RPMI7951 (cell line): ENCODE measurements around the gene PKP2. TPM values are rescaled to one million over a fixed set of nuclear protein-coding genes. Genes with fewer than 3 reads are reported as not detected.

Experiments
- DNase-seq: peaks from one replicate; pipeline ENCODE4 v3.0.0-alpha.2; 2012; ENCODE audit warnings: low read depth
- total RNA-seq: library from RNA; depleted of rRNA; stranded (reverse); fragments of >200 nt; shearing (Covaris generic); gene quantifications from 2 replicates; pipeline ENCODE4 v1.2.3, GENCODE V29; 2014

PKP2 gene
- total RNA-seq, 1 experiment from 2014 or later: not detected

DNA sequence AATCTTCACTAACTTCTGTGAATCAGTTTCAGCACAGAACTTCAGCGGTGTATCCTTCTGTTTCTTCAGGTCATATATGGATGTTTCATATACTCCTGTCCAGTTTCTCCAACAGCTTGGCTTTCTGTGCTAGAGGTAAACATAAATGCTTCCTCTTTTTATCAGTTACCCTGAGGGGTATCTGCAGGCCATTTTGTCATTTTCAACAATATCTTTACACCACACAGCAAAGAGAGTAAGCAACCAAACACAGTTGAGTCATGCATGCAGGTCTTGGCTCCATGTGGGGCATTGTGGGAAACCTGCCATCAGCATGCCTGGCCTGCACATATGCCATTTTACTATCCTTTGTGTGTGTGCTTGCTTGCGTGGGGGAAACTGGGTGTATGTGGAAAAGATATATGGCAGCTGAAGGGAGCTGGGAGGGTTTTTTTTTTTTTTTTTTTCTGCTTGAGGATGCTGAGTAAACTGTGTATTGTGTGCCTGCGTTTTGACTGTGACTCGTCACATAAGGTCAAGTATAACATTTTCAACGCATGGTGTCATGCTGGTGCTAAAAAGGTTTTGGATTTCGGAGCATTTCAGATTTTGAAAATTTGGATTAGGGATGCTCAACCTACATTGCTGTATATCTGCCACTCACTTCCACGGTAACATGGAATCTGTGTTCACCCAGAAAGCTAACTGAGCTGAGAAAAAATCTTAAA, 84.7 kb downstream of the PKP2 start:
- DNase-seq: peak; percentile 1

DNA sequence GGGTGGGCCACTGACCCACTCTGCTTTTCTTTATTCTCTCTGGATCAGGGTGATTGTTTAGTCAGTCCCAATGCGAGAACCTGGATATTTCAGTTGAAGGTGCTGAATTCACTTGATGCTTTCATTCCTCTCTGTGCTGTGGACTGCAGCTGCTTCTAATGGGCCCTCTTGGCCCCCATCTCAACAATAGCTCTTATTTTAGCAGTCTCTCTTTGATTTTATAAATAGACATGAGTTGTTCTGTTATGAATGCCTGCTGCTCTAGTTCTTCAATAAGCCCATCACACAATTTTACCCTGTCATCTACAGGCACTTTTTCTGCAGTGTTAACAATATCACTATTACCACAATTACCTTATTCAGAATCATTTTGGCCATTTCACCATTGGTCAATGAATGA, 86.7 kb downstream of the PKP2 start:
- DNase-seq: no peak

DNA sequence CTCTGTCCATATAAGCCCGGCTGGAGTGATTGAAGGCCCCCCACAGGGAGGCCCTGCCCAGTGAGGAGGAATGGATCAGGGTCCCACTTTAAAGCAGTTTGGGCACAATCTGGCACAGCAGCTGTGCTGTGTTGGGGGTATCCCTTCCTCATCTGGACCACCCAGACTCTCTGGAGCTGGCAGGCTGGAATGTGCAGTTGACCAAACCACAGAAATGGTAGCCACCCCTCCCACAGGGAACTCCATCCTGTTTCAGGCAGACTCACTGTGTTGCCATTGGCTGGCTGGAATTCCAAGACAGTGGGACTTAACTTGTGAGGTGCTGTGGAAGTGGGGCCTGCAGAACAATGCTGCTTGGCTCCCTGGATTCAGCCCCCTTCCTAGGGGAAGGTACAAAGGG, 87.4 kb downstream of the PKP2 start:
- DNase-seq: no peak

DNA sequence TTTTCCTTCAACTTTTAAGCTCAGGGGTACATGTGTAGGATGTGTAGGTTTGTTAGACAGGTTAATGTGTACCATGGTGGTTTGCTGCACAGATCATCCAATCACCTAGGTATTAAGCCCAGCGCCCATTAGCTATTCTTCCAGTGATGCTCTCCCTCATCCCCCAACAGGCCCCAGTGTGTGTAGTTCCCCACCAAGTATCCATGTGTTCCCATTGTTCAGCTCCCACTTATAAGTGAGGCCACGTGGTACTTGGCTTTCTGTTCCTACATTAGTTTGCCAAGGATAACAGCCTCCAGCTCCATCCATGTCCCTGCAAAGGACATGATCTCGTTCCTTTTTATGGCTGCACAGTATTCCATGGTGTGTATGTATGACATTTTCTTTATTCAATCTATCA, 92.3 kb downstream of the PKP2 start:
- no peak for DNase-seq

- no peak for DNase-seq
Observed at GRCh38 chr12:32801269-32801980, 95.2 kb downstream of the PKP2 start.

GRCh38 chr12:32794281-32794680, 102.3 kb downstream of the PKP2 start:
- no peak for DNase-seq

DNA sequence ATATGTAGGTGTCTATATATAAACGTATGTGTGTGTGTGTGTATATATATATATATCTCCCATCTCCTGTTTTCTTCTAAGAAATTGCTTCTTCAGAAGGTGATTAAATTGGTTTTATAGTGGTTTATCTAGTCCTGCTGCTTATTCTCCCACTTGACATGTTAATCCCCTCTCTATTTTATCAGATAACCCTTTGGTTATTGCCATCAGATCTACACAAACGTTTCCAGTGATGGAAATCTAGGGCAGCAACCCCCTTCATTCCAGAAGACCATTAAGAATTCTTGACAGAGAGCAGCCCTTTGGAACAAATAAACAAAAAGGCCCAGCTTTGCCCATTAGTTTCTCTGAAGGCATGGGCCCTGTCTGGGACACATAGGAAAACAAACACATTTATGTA, 106.7 kb downstream of the PKP2 start:
- no peak for DNase-seq

DNA sequence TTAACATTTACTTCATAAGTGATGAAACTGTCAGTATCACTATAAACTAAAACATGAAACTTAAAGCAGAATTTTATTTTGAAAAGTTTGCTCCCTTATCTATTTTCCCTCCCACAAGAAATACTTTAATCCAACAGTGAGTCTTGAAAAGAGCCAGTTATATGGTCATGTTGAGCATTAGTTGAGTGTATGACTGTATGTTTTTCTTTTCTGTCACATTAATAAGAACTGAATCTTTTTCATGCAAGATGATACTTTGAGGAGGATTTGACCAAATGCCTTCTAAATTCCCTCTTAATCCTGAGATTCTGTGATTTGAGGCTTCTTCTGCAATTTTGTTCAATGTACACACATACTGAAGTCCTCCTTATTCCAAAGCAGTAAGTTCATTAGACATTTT, 107.1 kb downstream of the PKP2 start:
- no peak for DNase-seq

GRCh38 chr12:32788405-32788804, 108.2 kb downstream of the PKP2 start:
- no peak for DNase-seq

- DNase-seq: no peak
Observed at GRCh38 chr12:32785557-32785956, 111.0 kb downstream of the PKP2 start.

DNA sequence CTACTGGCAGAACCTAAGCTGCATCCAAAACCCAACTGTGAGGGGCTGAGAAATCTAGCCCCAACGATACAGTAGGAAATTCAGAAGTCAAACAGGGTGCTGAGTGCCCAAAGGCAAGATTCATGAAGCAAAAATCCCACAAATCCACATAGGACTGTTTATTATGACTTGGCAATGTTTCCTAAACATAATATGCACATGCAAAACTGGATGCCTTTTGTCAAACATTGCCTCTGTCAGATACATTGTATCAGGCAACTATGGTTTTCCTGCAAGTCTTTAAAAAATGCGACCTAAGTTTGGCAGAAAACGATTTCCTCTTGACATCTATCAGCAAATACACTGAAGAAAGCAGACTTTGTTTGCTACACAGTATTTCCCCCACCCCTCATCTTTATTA, 113.5 kb downstream of the PKP2 start:
- no peak for DNase-seq

DNA sequence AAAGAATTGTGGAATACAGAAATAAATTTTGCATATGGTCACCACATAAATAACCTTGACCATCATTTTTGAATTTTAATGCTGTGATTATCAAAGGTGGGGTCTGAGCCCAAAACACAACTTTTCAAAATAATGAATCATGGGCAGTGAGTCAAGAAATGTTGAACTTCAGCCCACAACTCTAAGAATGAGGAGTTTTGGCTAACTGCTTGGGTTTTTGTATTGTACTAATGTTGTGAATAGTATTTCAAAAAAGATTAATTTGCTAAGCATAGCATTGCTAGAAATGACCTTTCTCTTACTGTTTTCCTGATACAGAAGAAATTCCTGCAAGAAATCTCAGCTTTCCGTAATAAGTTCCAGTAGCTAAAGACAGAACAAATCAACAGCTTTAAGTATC, 116.5 kb downstream of the PKP2 start:
- DNase-seq: no peak

- no peak for DNase-seq
Observed at GRCh38 chr12:32777691-32778175, 118.8 kb downstream of the PKP2 start.

- DNase-seq: no peak
Observed at GRCh38 chr12:32777159-32777558, 119.4 kb downstream of the PKP2 start.

DNA sequence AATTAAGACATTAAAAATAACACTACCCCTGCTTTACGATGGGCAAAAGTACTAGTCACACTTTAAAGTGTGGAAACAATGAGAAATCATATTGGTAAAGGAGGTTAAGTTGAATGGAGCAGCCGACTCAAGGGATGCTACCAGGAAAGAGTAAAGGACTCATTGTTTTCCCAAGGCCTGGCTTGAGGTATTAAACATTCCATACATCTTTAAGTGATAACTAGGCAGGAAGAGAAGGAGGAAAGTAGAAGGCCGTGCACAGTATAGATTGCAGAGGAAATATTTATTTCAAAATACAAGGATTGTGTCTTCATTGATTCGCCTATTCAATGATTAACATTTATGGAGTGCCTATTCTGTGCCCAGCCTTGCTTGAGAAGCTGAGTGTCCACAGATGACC, 120.3 kb downstream of the PKP2 start:
- no peak for DNase-seq

DNA sequence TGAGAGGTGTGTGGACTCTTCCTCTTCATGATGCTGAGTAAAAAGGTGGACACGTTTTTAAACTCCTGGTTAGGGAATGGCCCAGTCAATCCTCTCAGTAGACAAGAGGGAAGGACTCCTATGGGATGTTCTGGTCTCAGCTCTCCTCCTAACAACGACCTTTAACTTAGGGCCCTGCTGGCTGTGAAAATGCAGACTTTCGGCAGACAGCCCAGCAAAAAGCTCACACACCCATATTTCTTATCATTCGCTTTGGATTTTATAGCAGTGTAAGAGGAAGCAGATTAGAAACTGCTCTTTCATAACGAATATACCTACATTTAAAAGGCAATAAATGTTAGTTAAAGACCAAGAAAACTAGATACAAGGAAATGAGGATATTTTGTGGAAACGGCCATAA, 122.9 kb downstream of the PKP2 start:
- no peak for DNase-seq

- no peak for DNase-seq
Observed at GRCh38 chr12:32770141-32770540, 126.4 kb downstream of the PKP2 start.

- no peak for DNase-seq
Observed at GRCh38 chr12:32768518-32768917, 128.1 kb downstream of the PKP2 start.

DNA sequence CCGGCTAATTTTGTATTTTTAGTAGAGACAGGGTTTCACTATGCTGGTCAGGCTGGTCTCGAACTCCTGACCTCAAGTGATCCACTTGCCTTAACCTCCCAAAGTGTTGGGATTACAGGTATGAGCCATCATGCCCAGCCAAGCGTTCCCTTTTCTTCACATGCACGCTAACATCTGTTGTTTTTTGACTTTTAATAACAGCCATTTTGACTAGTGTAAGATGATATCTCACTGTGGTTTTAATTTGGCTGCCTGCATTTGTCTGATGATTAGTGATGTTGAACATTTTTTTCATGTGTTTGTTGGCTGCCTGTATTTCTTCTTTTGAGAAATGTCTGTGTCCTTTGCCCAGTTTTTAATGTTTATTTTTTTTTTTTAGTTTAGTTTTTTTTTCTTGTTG, 130.7 kb downstream of the PKP2 start:
- peak; percentile 15 for DNase-seq

GRCh38 chr12:32761716-32762115, 134.9 kb downstream of the PKP2 start:
- no peak for DNase-seq

GRCh38 chr12:32757157-32757556, 139.4 kb downstream of the PKP2 start:
- no peak for DNase-seq

DNA sequence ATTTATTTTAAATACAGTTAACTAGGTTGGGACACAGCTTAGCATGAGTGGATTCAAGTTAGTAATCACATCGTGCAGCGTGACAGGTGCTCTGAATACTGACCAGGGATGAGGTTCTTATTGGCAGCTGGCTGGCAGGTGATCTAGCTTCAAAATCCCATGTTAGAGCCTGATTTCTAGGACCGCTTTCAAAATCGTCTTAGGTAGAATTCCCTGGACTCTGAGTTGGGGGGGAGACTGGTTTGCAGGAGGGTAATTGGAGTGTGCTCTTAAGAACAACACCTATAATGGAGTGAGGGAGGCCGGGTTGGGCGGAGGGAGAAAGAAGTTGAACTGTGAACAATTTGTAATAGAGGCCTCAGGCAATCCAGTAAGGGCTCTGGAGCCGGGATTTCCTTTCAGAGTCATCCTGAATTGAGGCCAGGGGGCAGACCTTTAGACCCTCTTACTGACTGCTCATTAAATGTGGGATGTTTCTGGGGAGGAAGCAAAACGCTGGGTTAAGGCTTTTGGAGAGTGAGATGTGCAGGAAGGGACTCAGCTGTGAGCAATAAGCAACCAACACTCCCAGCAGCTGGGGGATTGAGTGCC, 140.0 kb downstream of the PKP2 start:
- peak; percentile 15 for DNase-seq
